Neural progenitor cell (in vitro differentiated cells): ENCODE measurements around the gene ZNF276.

Source experiments
- EZH2 ChIP-seq: fragments of 200-600 bp; sonication (generic); IDR thresholded peaks from 2 replicates; pipeline ENCODE4 v1.6.1; 2017; ENCODE audit warnings: antibody characterized with exemption, mild to moderate bottlenecking, moderate library complexity
- EZH2phosphoT487 ChIP-seq: fragments of 200-600 bp; sonication (generic); IDR thresholded peaks from 2 replicates; pipeline ENCODE4 v1.6.1; 2017; ENCODE audit warnings: antibody characterized with exemption
- TF ChIP-seq, protein P1 (sequence below): fragments of 200-600 bp; sonication (generic); IDR thresholded peaks from 2 replicates; pipeline ENCODE4 v1.5.1; 2017; ENCODE audit warnings: antibody characterized with exemption, mild to moderate bottlenecking

DNA sequence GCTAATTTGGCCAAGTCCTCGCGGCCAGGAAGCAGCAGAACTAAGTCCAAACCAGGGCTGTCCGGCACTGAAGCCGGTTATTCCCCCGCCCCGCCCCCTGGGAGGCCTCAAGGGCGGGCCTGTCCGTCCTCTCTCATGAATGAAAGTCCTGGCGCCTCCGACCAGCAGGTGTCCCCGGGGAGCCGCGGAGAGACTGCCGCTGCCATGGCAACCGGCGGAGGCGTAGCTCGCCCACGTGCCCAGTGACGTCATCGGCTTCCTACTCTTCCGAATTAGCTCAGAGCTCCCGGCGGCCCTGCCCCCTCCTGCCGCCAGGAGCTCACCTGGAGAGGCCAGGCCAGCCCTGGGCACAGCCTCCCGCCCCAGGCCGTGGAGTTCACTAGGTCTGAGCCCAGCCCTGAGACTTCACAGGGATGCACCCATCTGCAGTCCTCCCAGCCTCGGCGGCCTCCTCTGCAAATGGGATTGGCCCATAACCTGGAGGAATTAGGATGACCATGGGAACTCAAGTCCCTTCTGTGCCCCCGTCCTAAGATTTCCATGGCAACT lies 21.2 kb upstream of the ZNF276 start:
- TF ChIP-seq, protein P1, sequence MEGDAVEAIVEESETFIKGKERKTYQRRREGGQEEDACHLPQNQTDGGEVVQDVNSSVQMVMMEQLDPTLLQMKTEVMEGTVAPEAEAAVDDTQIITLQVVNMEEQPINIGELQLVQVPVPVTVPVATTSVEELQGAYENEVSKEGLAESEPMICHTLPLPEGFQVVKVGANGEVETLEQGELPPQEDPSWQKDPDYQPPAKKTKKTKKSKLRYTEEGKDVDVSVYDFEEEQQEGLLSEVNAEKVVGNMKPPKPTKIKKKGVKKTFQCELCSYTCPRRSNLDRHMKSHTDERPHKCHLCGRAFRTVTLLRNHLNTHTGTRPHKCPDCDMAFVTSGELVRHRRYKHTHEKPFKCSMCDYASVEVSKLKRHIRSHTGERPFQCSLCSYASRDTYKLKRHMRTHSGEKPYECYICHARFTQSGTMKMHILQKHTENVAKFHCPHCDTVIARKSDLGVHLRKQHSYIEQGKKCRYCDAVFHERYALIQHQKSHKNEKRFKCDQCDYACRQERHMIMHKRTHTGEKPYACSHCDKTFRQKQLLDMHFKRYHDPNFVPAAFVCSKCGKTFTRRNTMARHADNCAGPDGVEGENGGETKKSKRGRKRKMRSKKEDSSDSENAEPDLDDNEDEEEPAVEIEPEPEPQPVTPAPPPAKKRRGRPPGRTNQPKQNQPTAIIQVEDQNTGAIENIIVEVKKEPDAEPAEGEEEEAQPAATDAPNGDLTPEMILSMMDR: peak; percentile 61
- TF ChIP-seq EZH2 (no peak), EZH2phosphoT487 (no peak)
